ENCODE measurements around the gene ZNF25.
"Not testable (repeated sequence)": the region's sequence is repeated elsewhere in the genome, so short reads cannot be mapped to it uniquely, and the experiment has no call there.

GRCh38 chr10:38000474-38000873, 24.0 kb upstream of the ZNF25 start:
- not testable (repeated sequence) for TF ChIP-seq CTCF (conservative IDR thresholded peaks at IDR 0.05; ENCODE audit: low read length); EZH2phosphoT487 (IDR thresholded peaks at IDR 0.05; ENCODE audit: borderline replicate concordance, low read depth, low read length)
